HG03103 (cell line): Measurements from ENCODE around the gene COL27A1.

Experiments used
- ATAC-seq: cut with Tn5 transposase; IDR thresholded peaks from one replicate; pipeline ENCODE4 v1.9.1; 2021; ENCODE audit warnings: low read depth; ENCODE audit not compliant: unreplicated experiment

Gene COL27A1

GRCh38 chr9:114299286-114300152 is 144.2 kb downstream of the COL27A1 start:
- ATAC-seq, result no peak

- ATAC-seq, result no peak
These were observed 145.0 kb downstream of the COL27A1 start for GRCh38 chr9:114300153-114300845.

- no peak for ATAC-seq
These were observed 145.8 kb downstream of the COL27A1 start for GRCh38 chr9:114300846-114301797.

GRCh38 chr9:114301798-114302565 is 146.6 kb downstream of the COL27A1 start:
- no peak for ATAC-seq

GRCh38 chr9:114302727-114303126 is 147.4 kb downstream of the COL27A1 start:
- ATAC-seq, result no peak

- no peak for ATAC-seq
These were observed 148.2 kb downstream of the COL27A1 start for GRCh38 chr9:114303571-114303970.

GRCh38 chr9:114303977-114304376 is 148.6 kb downstream of the COL27A1 start:
- ATAC-seq, result no peak

GRCh38 chr9:114304416-114305188 is 149.3 kb downstream of the COL27A1 start:
- ATAC-seq, result no peak

- no peak for ATAC-seq
These were observed 152.5 kb downstream of the COL27A1 start for GRCh38 chr9:114307899-114308267.

- no peak for ATAC-seq
These were observed 153.1 kb downstream of the COL27A1 start for GRCh38 chr9:114308361-114308950.

- ATAC-seq, result no peak
These were observed 153.8 kb downstream of the COL27A1 start for GRCh38 chr9:114309096-114309495.

- ATAC-seq, result no peak
These were observed 155.4 kb downstream of the COL27A1 start for GRCh38 chr9:114310471-114311450.

GRCh38 chr9:114311571-114312512 is 156.5 kb downstream of the COL27A1 start:
- ATAC-seq, result no peak

- ATAC-seq, result no peak
These were observed 157.2 kb downstream of the COL27A1 start for GRCh38 chr9:114312513-114312875.

- no peak for ATAC-seq
These were observed 157.8 kb downstream of the COL27A1 start for GRCh38 chr9:114313186-114313585.

GRCh38 chr9:114314256-114314867 is 159.0 kb downstream of the COL27A1 start:
- no peak for ATAC-seq
